Psoas muscle (tissue), 8 donors: ENCODE measurements around the gene KANTR. TPM values are rescaled to one million over a fixed set of nuclear protein-coding genes. Genes with fewer than 3 reads are reported as not detected.

Source experiments
- ATAC-seq, 4 donors: fragments of 200-7000 bp; cut with Tn5 transposase; one replicate each; pipeline ENCODE4 v1.9.1; 2020; ENCODE audit warnings: moderate library complexity in 3 of 4, mild to moderate bottlenecking in 2 of 4
- DNase-seq, 2 donors: peaks; one replicate each; pipeline ENCODE4 v3.0.0-alpha.2; 2020
- H3K27ac ChIP-seq: fragments of 200-600 bp; one replicate; pipeline ENCODE4 v1.8.0; 2022
- H3K27me3 ChIP-seq, 3 donors: fragments of 200-600 bp in 1 of 3; one replicate each; pipeline versions ENCODE4 v1.6.1 to v1.8.0; 2013 to 2022; ENCODE audit warnings: low read length in 2 of 3, mild to moderate bottlenecking in 2 of 3, moderate library complexity in 1 of 3; ENCODE audit not compliant: insufficient read depth in 3 of 3
- H3K36me3 ChIP-seq, 2 donors: fragments of 200-600 bp in 1 of 2; one replicate each; pipeline versions ENCODE4 v1.6.1 to v1.8.0; 2013 to 2022; ENCODE audit warnings: low read depth in 1 of 2, mild to moderate bottlenecking in 1 of 2, moderate library complexity in 1 of 2; ENCODE audit not compliant: insufficient read depth in 1 of 2
- H3K4me1 ChIP-seq: fragments of 200-600 bp; one replicate; pipeline ENCODE4 v1.8.0; 2022
- H3K4me3 ChIP-seq: fragments of 200-600 bp; one replicate; pipeline ENCODE4 v1.8.0; 2022; ENCODE audit warnings: mild to moderate bottlenecking
- H3K9me3 ChIP-seq: fragments of 200-600 bp; one replicate; pipeline ENCODE4 v1.8.0; 2022
- WGBS, 3 donors: extraction: QIAGEN DNeasy Blood & Tissue Kit; methylation state at CpG; one replicate each; pipeline versions ENCODE4 v1.1.6 to v1.1.7; 2013; 5-methylcytosine and 5-hydroxymethylcytosine counted together
- intact Hi-C, 2 donors: fragments of 100-400 bp; cut with DNase I; formaldehyde crosslinking; loops; one replicate each; pipeline versions ENCODE4 v1.11.0 to v1.14.2; 2022
- polyA plus RNA-seq, 3 donors: library from polyadenylated mRNA; stranded (reverse); fragments of 200-250 nt; gene quantifications; one replicate each; pipeline ENCODE4 v1.2.3, GENCODE V29; 2013
- total RNA-seq, 4 donors: library from RNA; stranded (reverse); fragmentation: NEBNext Ultra II Directional in 2 of 4; extraction: Animal tissue kit (Norgen Biotek cat#: 25700) in 2 of 4; gene quantifications; one replicate each; pipeline versions ENCODE4 v1.2.1 to v1.2.4, GENCODE V29; 2021 to 2023
- TF ChIP-seq, protein P1 (sequence below): fragments of 200-600 bp; IDR thresholded peaks from one replicate; pipeline ENCODE4 v1.8.0; 2022; ENCODE audit warnings: antibody characterized with exemption
- donor health status: healthy with polysubstance abuse.
- donor health status: DM: no; HTN: no; CAD: no; lungs with moderate emphysema.
- donor health status: Bipolar disorder and iron deficiency.
- donor health status: healthy.
- donor health status: DM: yes; HTN: yes; CAD: no.
- donor health status: DM: no; HTN: no; CAD: no.
- donor health status: DM: no; HTN: no; CAD: no.
- donor health status: DM: yes; HTN: yes; CAD: no.

Gene KANTR
- total and polyA plus RNA-seq, 7 donors, result 0.89 to 8.2 (median 3.7) TPM

DNA sequence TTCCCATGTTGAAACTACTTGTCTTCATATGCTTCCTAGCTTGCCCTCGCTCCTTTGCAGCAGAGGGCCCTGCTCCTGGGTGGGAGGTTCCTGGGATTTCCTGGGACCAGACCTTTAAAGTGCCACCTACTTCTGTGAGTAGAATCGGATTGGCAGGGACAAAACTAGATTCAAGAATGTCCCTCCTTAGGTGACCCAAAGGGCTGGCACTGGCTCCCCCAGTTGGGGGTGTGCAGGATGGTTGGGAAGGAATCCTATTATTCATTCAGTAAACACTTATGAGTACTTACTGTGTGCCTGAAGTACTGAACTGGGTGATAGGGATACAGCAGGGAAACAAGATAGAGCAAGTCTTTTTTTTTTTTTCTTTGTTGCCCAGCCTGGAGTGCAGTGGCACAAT is 2.6 kb upstream of the KANTR start:
- ATAC-seq (no peak), DNase-seq (no peak)
- H3K4me3 ChIP-seq, result no peak overlapping the region
- no peaks in the 10 kb centered on the region for H3K9me3 ChIP-seq
- peaks cover 8% of the 10 kb centered on the region for H3K4me1 ChIP-seq
- 72 to 91% methylated on average over 2 of the region's 2 CpGs; no CpG with 5 or more reads in 1 of the 3 donors for WGBS, 3 donors
- H3K36me3 ChIP-seq, result peaks cover 0 to 1% of the 10 kb centered on the region in 2 donors
- intact Hi-C loops, result no loop called here
- no peak overlapping the region for H3K27ac ChIP-seq
- TF ChIP-seq, protein P1, sequence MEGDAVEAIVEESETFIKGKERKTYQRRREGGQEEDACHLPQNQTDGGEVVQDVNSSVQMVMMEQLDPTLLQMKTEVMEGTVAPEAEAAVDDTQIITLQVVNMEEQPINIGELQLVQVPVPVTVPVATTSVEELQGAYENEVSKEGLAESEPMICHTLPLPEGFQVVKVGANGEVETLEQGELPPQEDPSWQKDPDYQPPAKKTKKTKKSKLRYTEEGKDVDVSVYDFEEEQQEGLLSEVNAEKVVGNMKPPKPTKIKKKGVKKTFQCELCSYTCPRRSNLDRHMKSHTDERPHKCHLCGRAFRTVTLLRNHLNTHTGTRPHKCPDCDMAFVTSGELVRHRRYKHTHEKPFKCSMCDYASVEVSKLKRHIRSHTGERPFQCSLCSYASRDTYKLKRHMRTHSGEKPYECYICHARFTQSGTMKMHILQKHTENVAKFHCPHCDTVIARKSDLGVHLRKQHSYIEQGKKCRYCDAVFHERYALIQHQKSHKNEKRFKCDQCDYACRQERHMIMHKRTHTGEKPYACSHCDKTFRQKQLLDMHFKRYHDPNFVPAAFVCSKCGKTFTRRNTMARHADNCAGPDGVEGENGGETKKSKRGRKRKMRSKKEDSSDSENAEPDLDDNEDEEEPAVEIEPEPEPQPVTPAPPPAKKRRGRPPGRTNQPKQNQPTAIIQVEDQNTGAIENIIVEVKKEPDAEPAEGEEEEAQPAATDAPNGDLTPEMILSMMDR, result no peak
- peaks cover 0 to 23% (median 0%) of the 10 kb centered on the region in 3 donors for H3K27me3 ChIP-seq

DNA sequence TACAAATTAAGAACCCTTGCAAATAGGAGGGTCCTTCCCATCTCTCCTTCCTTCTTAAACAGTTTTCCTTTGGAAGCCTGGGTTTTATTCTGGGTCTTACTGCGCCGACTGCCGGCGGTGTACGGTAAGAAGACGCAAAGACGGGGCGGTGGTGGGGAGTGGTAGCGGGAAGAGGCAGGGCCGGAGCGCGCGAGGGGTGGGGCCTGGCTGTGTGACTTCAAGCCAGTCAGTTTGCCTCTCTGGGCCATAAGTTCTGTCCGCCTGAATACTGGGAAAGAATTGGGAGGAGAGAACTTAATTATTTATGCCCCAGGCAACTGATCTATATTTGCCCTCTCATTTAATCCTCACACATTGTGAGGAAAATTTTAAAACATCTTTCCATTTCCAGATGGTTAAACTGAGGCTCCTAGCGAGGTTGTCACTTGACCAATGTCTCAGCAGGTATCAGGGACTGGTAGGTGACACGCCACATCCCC is 726 bp upstream of the KANTR start:
- intact Hi-C loops, result no loop called here
- TF ChIP-seq, protein P1, result peak; percentile 35
- ATAC-seq (peak; percentile 59 to 77 (median 76)), DNase-seq (peak; percentile 83 to 89)
- Histone ChIP-seq H3K4me1 (peaks cover 8% of the 10 kb centered on the region), H3K36me3 (no peaks in the 10 kb centered on the region), H3K27ac (peak overlapping the region; percentile 88), H3K9me3 (no peaks in the 10 kb centered on the region), H3K4me3 (peak overlapping the region; percentile 75), H3K27me3 (peaks cover 0 to 34% (median 0%) of the 10 kb centered on the region in 3 donors)
- WGBS, 3 donors, result 0 to 30% (median 3%) methylated on average over 16 of the region's 16 CpGs

DNA sequence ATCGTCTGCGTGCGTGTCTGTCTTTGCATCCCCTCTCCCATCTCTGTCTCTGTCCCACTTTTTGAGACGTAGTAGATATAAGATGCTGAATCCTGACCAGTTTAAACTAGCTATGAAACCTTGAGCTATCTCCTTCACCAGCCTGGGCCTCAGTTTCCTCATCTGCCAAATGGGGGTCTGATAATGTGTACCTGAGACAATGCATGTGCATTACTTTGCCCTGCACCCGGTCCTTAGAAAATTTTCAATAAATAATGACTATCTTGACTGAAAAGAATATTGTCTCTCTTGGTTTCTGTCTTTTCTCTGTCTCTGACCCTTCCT is 602 bp downstream of the KANTR start:
- Histone ChIP-seq H3K36me3 (peaks cover 0 to 6% of the 10 kb centered on the region in 2 donors), H3K27ac (peak overlapping the region; percentile 88), H3K9me3 (no peaks in the 10 kb centered on the region), H3K4me3 (peak overlapping the region; percentile 75), H3K4me1 (peaks cover 8% of the 10 kb centered on the region), H3K27me3 (peaks cover 0 to 27% (median 0%) of the 10 kb centered on the region in 3 donors)
- intact Hi-C loops, result no loop called here
- ATAC-seq (no peak), DNase-seq (no peak)
- TF ChIP-seq, protein P1, result no peak
- 0 to 28% (median 0%) methylated on average over 2 to 5 of the region's 5 CpGs for WGBS, 3 donors

DNA sequence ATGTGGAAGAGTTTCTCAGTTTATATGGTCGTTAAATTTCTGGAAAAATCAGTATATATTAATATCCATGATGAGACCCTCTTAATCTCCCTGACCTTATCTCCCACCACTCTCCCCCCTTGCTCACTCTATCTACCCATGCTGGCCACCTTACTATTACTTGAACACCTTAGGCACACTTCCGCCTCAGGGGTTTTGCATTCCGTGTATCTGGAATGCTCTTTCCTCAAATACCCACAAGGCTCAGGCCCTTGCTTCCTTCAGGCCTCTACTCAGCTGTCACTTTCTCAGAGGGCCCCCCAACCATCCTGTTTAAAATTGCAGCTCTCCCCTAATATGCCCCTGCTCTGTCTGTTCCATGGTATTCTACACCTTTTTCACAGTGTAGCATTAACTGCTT is 1.9 kb downstream of the KANTR start:
- DNase-seq, result no peak
- Histone ChIP-seq H3K36me3 (peaks cover 0 to 8% of the 10 kb centered on the region in 2 donors), H3K27me3 (peaks cover 0 to 28% (median 0%) of the 10 kb centered on the region in 3 donors), H3K9me3 (no peaks in the 10 kb centered on the region), H3K27ac (no peak overlapping the region), H3K4me3 (peak overlapping the region; percentile 75), H3K4me1 (peaks cover 8% of the 10 kb centered on the region)
- TF ChIP-seq, protein P1, result no peak
- no peak for ATAC-seq
- intact Hi-C loops, result no loop called here
- WGBS, 3 donors, result 76 to 78% (median 76%) methylated on average over 3 of the region's 3 CpGs
